ENCODE measurements around the gene GPHA2.

Gene GPHA2

GRCh38 chr11:64892838-64893193 lies 42.9 kb downstream of the GPHA2 start:
- H3K4me2 ChIP-seq (ENCODE audit: low read length): no peak overlapping the region
- no peaks in the 10 kb centered on the region for H3K9me3 ChIP-seq (ENCODE audit: control insufficient read depth, insufficient read depth, low read length)
- H4K20me1 ChIP-seq (ENCODE audit: control insufficient read depth, insufficient read depth, low read depth, low read length): no peaks in the 10 kb centered on the region
- no peaks in the 10 kb centered on the region for H3K79me2 ChIP-seq (ENCODE audit: control insufficient read depth, low read length)
- no peaks in the 10 kb centered on the region for H3K9me2 ChIP-seq (replicated peaks; ENCODE audit: control insufficient read depth, low read length)
- H3K4me1 ChIP-seq (ENCODE audit: control insufficient read depth, low read length): peaks cover 25% of the 10 kb centered on the region
- no peak overlapping the region for H3K27ac ChIP-seq (ENCODE audit: low read depth, low read length)
- no peaks in the 10 kb centered on the region for H3K27me3 ChIP-seq (ENCODE audit: control insufficient read depth, low read length)
- TF ChIP-seq CTCF (IDR thresholded peaks at IDR 0.05; ENCODE audit: low read depth, low read length, poor library complexity, severe bottlenecking) (no peak), EZH2phosphoT487 (IDR thresholded peaks at IDR 0.05; ENCODE audit: borderline replicate concordance, low read length) (no peak)
- H3K36me3 ChIP-seq (ENCODE audit: control insufficient read depth, low read length): peaks cover 3% of the 10 kb centered on the region; the same call in 1 of the 2 replicates
- no peak overlapping the region for H3K4me3 ChIP-seq (ENCODE audit: low read length)
- H3F3A ChIP-seq (ENCODE audit: control insufficient read depth, insufficient read depth): 0 out of 2 replicates have a peak, but pooled peaks cover 3% of the 10 kb centered on the region

- H3K4me1 ChIP-seq (ENCODE audit: control insufficient read depth, low read length): peaks cover 29% of the 10 kb centered on the region
- H3K27ac ChIP-seq (ENCODE audit: low read depth, low read length): no peak overlapping the region
- no peaks in the 10 kb centered on the region for H3K9me2 ChIP-seq (replicated peaks; ENCODE audit: control insufficient read depth, low read length)
Measured at GRCh38 chr11:64892411-64892831, 43.3 kb downstream of the GPHA2 start.

GRCh38 chr11:64891880-64892279 lies 43.8 kb downstream of the GPHA2 start:
- peaks cover 3% of the 10 kb centered on the region; the same call in 1 of the 2 replicates for H3K36me3 ChIP-seq (ENCODE audit: control insufficient read depth, low read length)
- H3K9me2 ChIP-seq (replicated peaks; ENCODE audit: control insufficient read depth, low read length): no peaks in the 10 kb centered on the region
- H3F3A ChIP-seq (ENCODE audit: control insufficient read depth, insufficient read depth): peaks cover 7% of the 10 kb centered on the region; the same call in 1 of the 2 replicates
- H3K4me1 ChIP-seq (ENCODE audit: control insufficient read depth, low read length): peaks cover 35% of the 10 kb centered on the region
- H3K4me2 ChIP-seq (ENCODE audit: low read length): no peak overlapping the region
- H4K20me1 ChIP-seq (ENCODE audit: control insufficient read depth, insufficient read depth, low read depth, low read length): no peaks in the 10 kb centered on the region
- H3K4me3 ChIP-seq (ENCODE audit: low read length): no peak overlapping the region
- no peaks in the 10 kb centered on the region for H3K79me2 ChIP-seq (ENCODE audit: control insufficient read depth, low read length)
- H3K27ac ChIP-seq (ENCODE audit: low read depth, low read length): no peak overlapping the region
- no peaks in the 10 kb centered on the region for H3K9me3 ChIP-seq (ENCODE audit: control insufficient read depth, insufficient read depth, low read length)
- no peaks in the 10 kb centered on the region for H3K27me3 ChIP-seq (ENCODE audit: control insufficient read depth, low read length)
- TF ChIP-seq CTCF (IDR thresholded peaks at IDR 0.05; ENCODE audit: low read depth, low read length, poor library complexity, severe bottlenecking) (no peak), EZH2phosphoT487 (IDR thresholded peaks at IDR 0.05; ENCODE audit: borderline replicate concordance, low read length) (no peak)

More at GRCh38 chr11:64892411-64892831, 43.3 kb downstream of the GPHA2 start:
- no peaks in the 10 kb centered on the region for H4K20me1 ChIP-seq (ENCODE audit: control insufficient read depth, insufficient read depth, low read depth, low read length)
- H3K9me3 ChIP-seq (ENCODE audit: control insufficient read depth, insufficient read depth, low read length): no peaks in the 10 kb centered on the region
- H3K79me2 ChIP-seq (ENCODE audit: control insufficient read depth, low read length): no peaks in the 10 kb centered on the region
- TF ChIP-seq CTCF (IDR thresholded peaks at IDR 0.05; ENCODE audit: low read depth, low read length, poor library complexity, severe bottlenecking) (no peak), EZH2phosphoT487 (IDR thresholded peaks at IDR 0.05; ENCODE audit: borderline replicate concordance, low read length) (no peak)
- H3K36me3 ChIP-seq (ENCODE audit: control insufficient read depth, low read length): peaks cover 3% of the 10 kb centered on the region; the same call in 1 of the 2 replicates
- H3K27me3 ChIP-seq (ENCODE audit: control insufficient read depth, low read length): no peaks in the 10 kb centered on the region
- peaks cover 3% of the 10 kb centered on the region; the same call in 1 of the 2 replicates for H3F3A ChIP-seq (ENCODE audit: control insufficient read depth, insufficient read depth)
- no peak overlapping the region for H3K4me3 ChIP-seq (ENCODE audit: low read length)
- H3K4me2 ChIP-seq (ENCODE audit: low read length): no peak overlapping the region
